Measurements from ENCODE around the gene NINJ1.
A peak's percentile ranks its signal among the peaks of the same experiment; 100 is the strongest.
"Not testable (repeated sequence)": the region's sequence is repeated elsewhere in the genome, so short reads cannot be mapped to it uniquely, and the experiment has no call there.

NINJ1 gene

GRCh38 chr9:93159601-93160471 is 25.8 kb upstream of the NINJ1 start:
- H3K36me3 ChIP-seq (ENCODE audit: control insufficient read depth, insufficient read depth, low read length): no peaks in the 10 kb centered on the region
- peak; percentile 71 for DNase-seq (ENCODE audit: low read depth, low spot score)
- H3K27ac ChIP-seq (ENCODE audit: low read length): no peak overlapping the region
- H3K4me1 ChIP-seq (ENCODE audit: control insufficient read depth, insufficient read depth, low read length): no peaks in the 10 kb centered on the region
- H3K9me3 ChIP-seq (ENCODE audit: control insufficient read depth, insufficient read depth, low read length): no peaks in the 10 kb centered on the region
- H3K27me3 ChIP-seq (ENCODE audit: control insufficient read depth, insufficient read depth, low read length): no peaks in the 10 kb centered on the region
- WGBS (ENCODE audit: insufficient coverage, insufficient read length): no CpG with 5 or more reads among the region's 19 CpGs
- no peak overlapping the region for H3K4me3 ChIP-seq (ENCODE audit: low read length)

- no peaks in the 10 kb centered on the region for H3K27me3 ChIP-seq (ENCODE audit: control insufficient read depth, insufficient read depth, low read length)
- H3K4me3 ChIP-seq (ENCODE audit: low read length): no peak overlapping the region
- no peaks in the 10 kb centered on the region for H3K9me3 ChIP-seq (ENCODE audit: control insufficient read depth, insufficient read depth, low read length)
- H3K27ac ChIP-seq (ENCODE audit: low read length): no peak overlapping the region
- no peak for DNase-seq (ENCODE audit: low read depth, low spot score)
- H3K4me1 ChIP-seq (ENCODE audit: control insufficient read depth, insufficient read depth, low read length): no peaks in the 10 kb centered on the region
- H3K36me3 ChIP-seq (ENCODE audit: control insufficient read depth, insufficient read depth, low read length): no peaks in the 10 kb centered on the region
- WGBS (ENCODE audit: insufficient coverage, insufficient read length): no CpG with 5 or more reads among the region's 11 CpGs
Measured at GRCh38 chr9:93156475-93157008, 22.5 kb upstream of the NINJ1 start.

- H3K27ac ChIP-seq (ENCODE audit: low read length): no peak overlapping the region
- WGBS (ENCODE audit: insufficient coverage, insufficient read length): no CpG with 5 or more reads among the region's 16 CpGs
- H3K4me3 ChIP-seq (ENCODE audit: low read length): no peak overlapping the region
- no peak for DNase-seq (ENCODE audit: low read depth, low spot score)
- no peaks in the 10 kb centered on the region for H3K9me3 ChIP-seq (ENCODE audit: control insufficient read depth, insufficient read depth, low read length)
- H3K4me1 ChIP-seq (ENCODE audit: control insufficient read depth, insufficient read depth, low read length): no peaks in the 10 kb centered on the region
- H3K27me3 ChIP-seq (ENCODE audit: control insufficient read depth, insufficient read depth, low read length): no peaks in the 10 kb centered on the region
- H3K36me3 ChIP-seq (ENCODE audit: control insufficient read depth, insufficient read depth, low read length): no peaks in the 10 kb centered on the region
Measured at GRCh38 chr9:93155716-93156474, 21.8 kb upstream of the NINJ1 start.

- no peak for DNase-seq (ENCODE audit: low read depth, low spot score)
- no peaks in the 10 kb centered on the region for H3K4me1 ChIP-seq (ENCODE audit: control insufficient read depth, insufficient read depth, low read length)
- H3K27me3 ChIP-seq (ENCODE audit: control insufficient read depth, insufficient read depth, low read length): no peaks in the 10 kb centered on the region
- WGBS (ENCODE audit: insufficient coverage, insufficient read length): no CpG with 5 or more reads among the region's 14 CpGs
- H3K4me3 ChIP-seq (ENCODE audit: low read length): no peak overlapping the region
- no peaks in the 10 kb centered on the region for H3K9me3 ChIP-seq (ENCODE audit: control insufficient read depth, insufficient read depth, low read length)
- no peaks in the 10 kb centered on the region for H3K36me3 ChIP-seq (ENCODE audit: control insufficient read depth, insufficient read depth, low read length)
- H3K27ac ChIP-seq (ENCODE audit: low read length): no peak overlapping the region
Measured at GRCh38 chr9:93154293-93154903, 20.3 kb upstream of the NINJ1 start.

GRCh38 chr9:93151097-93151784 is 17.2 kb upstream of the NINJ1 start:
- H3K4me3 ChIP-seq (ENCODE audit: low read length): no peak overlapping the region
- no peaks in the 10 kb centered on the region for H3K27me3 ChIP-seq (ENCODE audit: control insufficient read depth, insufficient read depth, low read length)
- DNase-seq (ENCODE audit: low read depth, low spot score): no peak
- no peaks in the 10 kb centered on the region for H3K4me1 ChIP-seq (ENCODE audit: control insufficient read depth, insufficient read depth, low read length)
- no CpG with 5 or more reads among the region's 10 CpGs for WGBS (ENCODE audit: insufficient coverage, insufficient read length)
- H3K27ac ChIP-seq (ENCODE audit: low read length): no peak overlapping the region
- no peaks in the 10 kb centered on the region for H3K36me3 ChIP-seq (ENCODE audit: control insufficient read depth, insufficient read depth, low read length)
- no peaks in the 10 kb centered on the region for H3K9me3 ChIP-seq (ENCODE audit: control insufficient read depth, insufficient read depth, low read length)

- no CpG with 5 or more reads among the region's 1 CpG for WGBS (ENCODE audit: insufficient coverage, insufficient read length)
- Histone ChIP-seq H3K27ac (ENCODE audit: low read length) (no peak overlapping the region), H3K4me3 (ENCODE audit: low read length) (no peak overlapping the region), H3K27me3 (ENCODE audit: control insufficient read depth, insufficient read depth, low read length) (no peaks in the 10 kb centered on the region), H3K4me1 (ENCODE audit: control insufficient read depth, insufficient read depth, low read length) (0 out of 2 replicates have a peak, but pooled peaks cover under 1% of the 10 kb centered on the region), H3K9me3 (ENCODE audit: control insufficient read depth, insufficient read depth, low read length) (no peaks in the 10 kb centered on the region), H3K36me3 (ENCODE audit: control insufficient read depth, insufficient read depth, low read length) (no peaks in the 10 kb centered on the region)
- no peak for DNase-seq (ENCODE audit: low read depth, low spot score)
Measured at GRCh38 chr9:93149361-93149760, 15.3 kb upstream of the NINJ1 start.

GRCh38 chr9:93148721-93149120 is 14.7 kb upstream of the NINJ1 start:
- no peaks in the 10 kb centered on the region for H3K27me3 ChIP-seq (ENCODE audit: control insufficient read depth, insufficient read depth, low read length)
- no CpG with 5 or more reads among the region's 2 CpGs for WGBS (ENCODE audit: insufficient coverage, insufficient read length)
- H3K36me3 ChIP-seq (ENCODE audit: control insufficient read depth, insufficient read depth, low read length): no peaks in the 10 kb centered on the region
- no peak for DNase-seq (ENCODE audit: low read depth, low spot score)
- peaks cover 6% of the 10 kb centered on the region; the same call in 1 of the 2 replicates for H3K4me1 ChIP-seq (ENCODE audit: control insufficient read depth, insufficient read depth, low read length)
- no peaks in the 10 kb centered on the region for H3K9me3 ChIP-seq (ENCODE audit: control insufficient read depth, insufficient read depth, low read length)
- H3K27ac ChIP-seq (ENCODE audit: low read length): no peak overlapping the region
- H3K4me3 ChIP-seq (ENCODE audit: low read length): no peak overlapping the region

- H3K9me3 ChIP-seq (ENCODE audit: control insufficient read depth, insufficient read depth, low read length): no peaks in the 10 kb centered on the region
- no peak for DNase-seq (ENCODE audit: low read depth, low spot score)
- H3K27me3 ChIP-seq (ENCODE audit: control insufficient read depth, insufficient read depth, low read length): no peaks in the 10 kb centered on the region
- no CpG with 5 or more reads among the region's 2 CpGs for WGBS (ENCODE audit: insufficient coverage, insufficient read length)
- H3K36me3 ChIP-seq (ENCODE audit: control insufficient read depth, insufficient read depth, low read length): no peaks in the 10 kb centered on the region
- no peak overlapping the region for H3K4me3 ChIP-seq (ENCODE audit: low read length)
- H3K4me1 ChIP-seq (ENCODE audit: control insufficient read depth, insufficient read depth, low read length): peaks cover 6% of the 10 kb centered on the region; the same call in 1 of the 2 replicates
- no peak overlapping the region for H3K27ac ChIP-seq (ENCODE audit: low read length)
Measured at GRCh38 chr9:93147632-93148031, 13.6 kb upstream of the NINJ1 start.

- H3K4me3 ChIP-seq (ENCODE audit: low read length); H3K27ac ChIP-seq (ENCODE audit: low read length): not testable (repeated sequence)
Measured at GRCh38 chr9:93146696-93147095, 12.6 kb upstream of the NINJ1 start.

More at GRCh38 chr9:93146696-93147095, 12.6 kb upstream of the NINJ1 start:
- H3K36me3 ChIP-seq (ENCODE audit: control insufficient read depth, insufficient read depth, low read length); H3K9me3 ChIP-seq (ENCODE audit: control insufficient read depth, insufficient read depth, low read length); DNase-seq (ENCODE audit: low read depth, low spot score); H3K27me3 ChIP-seq (ENCODE audit: control insufficient read depth, insufficient read depth, low read length); H3K4me1 ChIP-seq (ENCODE audit: control insufficient read depth, insufficient read depth, low read length): not testable (repeated sequence)
- WGBS (ENCODE audit: insufficient coverage, insufficient read length): no CpG with 5 or more reads among the region's 6 CpGs

Data from iPS DF 6.9 (cell line).